H1 (cell line): Measurements from ENCODE around the gene COA3. TPM values are rescaled to one million over a fixed set of nuclear protein-coding genes. Genes with fewer than 3 reads are reported as not detected.

Experiments
- CTCF ChIA-PET: fragments of 300-600 bp; sonication (Branson Sonifier 250); formaldehyde crosslinking; loops from one replicate; lab custom pipeline; 2021; ENCODE audit not compliant: partially characterized antibody; lab: Charles Lee
- POLR2A ChIA-PET: fragments of 300-600 bp; sonication (Branson Sonifier 250); formaldehyde crosslinking; loops from one replicate; lab custom pipeline; 2021; ENCODE audit warnings: inconsistent platforms; ENCODE audit not compliant: partially characterized antibody; lab: Charles Lee
- DNase-seq, 2 experiments: peaks; one replicate each; pipeline versions ENCODE4 v3.0.0 to v3.0.0-alpha.2; 2010 to 2022; ENCODE audit warnings: low spot score in 2 of 2, low read depth in 1 of 2, mixed read lengths in 1 of 2
- FAIRE-seq: peaks from 2 replicates; lab custom pipeline; 2011; peaks lifted over from hg19 to GRCh38; lab: Jason Lieb, UNC
- H2AFZ ChIP-seq: 2 replicates; pipeline ENCODE4 v1.8.1; 2012; ENCODE audit warnings: low read length, inconsistent platforms
- H2AK5ac ChIP-seq: 2 replicates; pipeline ENCODE4 v1.6.1; 2013; ENCODE audit warnings: low read depth, low read length
- H2BK120ac ChIP-seq: replicated peaks from 2 replicates; pipeline ENCODE3; 2013; ENCODE audit warnings: low read depth, low read length, inconsistent platforms
- H2BK12ac ChIP-seq: 2 replicates; pipeline ENCODE4 v1.6.1; 2013; ENCODE audit warnings: low read depth, low read length
- H2BK15ac ChIP-seq: 2 replicates; pipeline ENCODE4 v1.6.1; 2013; ENCODE audit warnings: low read length
- H2BK20ac ChIP-seq: 2 replicates; pipeline ENCODE4 v1.6.1; 2013; ENCODE audit warnings: low read length
- H2BK5ac ChIP-seq: 2 replicates; pipeline ENCODE4 v1.6.1; 2013; ENCODE audit warnings: low read depth, low read length
- H3K14ac ChIP-seq: 2 replicates; pipeline ENCODE4 v1.6.1; 2013; ENCODE audit warnings: inconsistent platforms; ENCODE audit not compliant: insufficient read length
- H3K18ac ChIP-seq: 2 replicates; pipeline ENCODE4 v1.6.1; 2013; ENCODE audit warnings: low read length; ENCODE audit errors: extremely low read depth
- H3K23ac ChIP-seq: 2 replicates; pipeline ENCODE4 v1.6.1; 2013; ENCODE audit warnings: inconsistent platforms; ENCODE audit not compliant: insufficient read length
- H3K23me2 ChIP-seq: 2 replicates; pipeline ENCODE4 v1.6.1; 2013; ENCODE audit warnings: low read depth, low read length
- H3K27ac ChIP-seq: 2 replicates; pipeline ENCODE4 v1.6.1; 2011; ENCODE audit warnings: low read depth, low read length, inconsistent platforms
- H3K27me3 ChIP-seq, 4 experiments: replicated peaks in 1 of 4; 1 replicate in 1 of 4; 2 replicates in 3 of 4; pipeline versions ENCODE4 v1.6.1 to v1.8.1; 2011 to 2013; ENCODE audit warnings: low read length in 3 of 4, mild to moderate bottlenecking in 3 of 4, inconsistent platforms in 2 of 4, mixed read lengths in 2 of 4, moderate library complexity in 1 of 4; ENCODE audit not compliant: control insufficient read depth in 3 of 4, insufficient read depth in 3 of 4; ENCODE audit errors: extremely low read depth in 1 of 4
- H3K36me3 ChIP-seq, 4 experiments: 2 replicates each; pipeline versions ENCODE4 v1.6.1 to v1.8.1; 2011 to 2013; ENCODE audit warnings: mild to moderate bottlenecking in 4 of 4, low read length in 3 of 4, moderate library complexity in 2 of 4, control low read depth in 1 of 4, inconsistent platforms in 1 of 4; ENCODE audit not compliant: insufficient read depth in 4 of 4, control insufficient read depth in 2 of 4
- H3K4ac ChIP-seq: replicated peaks from 2 replicates; pipeline ENCODE3; 2013; ENCODE audit warnings: low read length, low read depth, mixed read lengths, inconsistent platforms; ENCODE audit not compliant: insufficient read length
- H3K4me1 ChIP-seq, 4 experiments: replicated peaks in 1 of 4; 1 replicate in 1 of 4; 2 replicates in 3 of 4; pipeline versions ENCODE4 v1.6.1 to v1.8.1; 2011 to 2013; ENCODE audit warnings: low read length in 3 of 4, inconsistent platforms in 2 of 4, mixed read lengths in 1 of 4; ENCODE audit not compliant: insufficient read depth in 4 of 4, control insufficient read depth in 3 of 4
- H3K4me2 ChIP-seq, 2 experiments: 2 replicates each; pipeline versions ENCODE4 v1.6.1 to v1.8.1; 2011 to 2013; ENCODE audit warnings: low read depth in 2 of 2, low read length in 2 of 2, control low read depth in 1 of 2, inconsistent platforms in 1 of 2, mild to moderate bottlenecking in 1 of 2; ENCODE audit not compliant: insufficient read depth in 1 of 2
- H3K4me3 ChIP-seq, 4 experiments: fragments of 200-600, 300-600 bp in 1 of 4; sonication (generic), shearing (Covaris generic), sonication (Bioruptor Twin) in 1 of 4; 2 replicates each; pipeline versions ENCODE4 v1.5.1 to v1.8.1; 2011 to 2016; ENCODE audit warnings: low read length in 4 of 4, low read depth in 3 of 4, control low read depth in 2 of 4, inconsistent platforms in 2 of 4, mild to moderate bottlenecking in 2 of 4, mixed read lengths in 1 of 4, moderate library complexity in 1 of 4; ENCODE audit not compliant: insufficient read depth in 2 of 4; ENCODE audit errors: extremely low read depth in 1 of 4
- H3K56ac ChIP-seq: replicated peaks from 2 replicates; pipeline ENCODE3; 2013; ENCODE audit warnings: low read depth, mild to moderate bottlenecking, mixed read lengths, low read length, inconsistent platforms; ENCODE audit not compliant: insufficient read length
- H3K79me1 ChIP-seq: 2 replicates; pipeline ENCODE4 v1.6.1; 2013; ENCODE audit warnings: low read depth, low read length, control low read depth
- H3K79me2 ChIP-seq, 2 experiments: 2 replicates each; pipeline versions ENCODE4 v1.6.1 to v1.8.1; 2012 to 2013; ENCODE audit warnings: low read length in 2 of 2, mild to moderate bottlenecking in 2 of 2, inconsistent platforms in 1 of 2; ENCODE audit not compliant: insufficient read depth in 2 of 2, control insufficient read depth in 1 of 2
- H3K9ac ChIP-seq, 4 experiments: replicated peaks in 1 of 4; 1 replicate in 1 of 4; 2 replicates in 3 of 4; pipeline versions ENCODE4 v1.6.1 to v1.8.1; 2011 to 2013; ENCODE audit warnings: low read depth in 3 of 4, low read length in 3 of 4, control low read depth in 2 of 4, mild to moderate bottlenecking in 2 of 4, moderate library complexity in 2 of 4, inconsistent platforms in 1 of 4; ENCODE audit errors: extremely low read depth in 1 of 4
- H3K9me3 ChIP-seq, 2 experiments: 2 replicates each; pipeline versions ENCODE4 v1.6.1 to v1.8.1; 2012 to 2013; ENCODE audit warnings: mild to moderate bottlenecking in 2 of 2, moderate library complexity in 2 of 2, control low read depth in 1 of 2, inconsistent platforms in 1 of 2, low read depth in 1 of 2, low read length in 1 of 2, mixed read lengths in 1 of 2; ENCODE audit not compliant: insufficient read depth in 2 of 2
- H4K20me1 ChIP-seq, 2 experiments: replicated peaks in 1 of 2; 2 replicates each; pipeline versions ENCODE3 to v1.8.1; 2011 to 2013; ENCODE audit warnings: inconsistent platforms in 2 of 2, low read length in 2 of 2, mild to moderate bottlenecking in 1 of 2; ENCODE audit not compliant: insufficient read depth in 2 of 2, control insufficient read depth in 1 of 2
- H4K5ac ChIP-seq: 2 replicates; pipeline ENCODE4 v1.6.1; 2013; ENCODE audit warnings: low read length, low read depth, mixed read lengths, inconsistent platforms; ENCODE audit not compliant: insufficient read length
- H4K8ac ChIP-seq: 2 replicates; pipeline ENCODE4 v1.8.0; 2013; ENCODE audit warnings: mild to moderate bottlenecking, moderate library complexity, low read length, inconsistent platforms; ENCODE audit not compliant: insufficient read depth; ENCODE audit errors: extremely low read depth
- H4K91ac ChIP-seq: replicated peaks from 2 replicates; pipeline ENCODE3; 2013; ENCODE audit warnings: low read length, mixed read lengths, inconsistent platforms; ENCODE audit not compliant: insufficient read length
- BCL11A ChIP-seq, 2 experiments: IDR thresholded peaks; one replicate each; pipeline ENCODE4 v1.6.1; 2011; ENCODE audit warnings: low read depth in 2 of 2, low read length in 2 of 2, mild to moderate bottlenecking in 2 of 2
- EP300 ChIP-seq, 2 experiments: IDR thresholded peaks; 1 replicate in 1 of 2; 2 replicates in 1 of 2; pipeline ENCODE4 v1.6.1; 2011 to 2012; ENCODE audit warnings: low read depth in 2 of 2, low read length in 2 of 2, mild to moderate bottlenecking in 2 of 2, borderline replicate concordance in 1 of 2, inconsistent platforms in 1 of 2, moderate library complexity in 1 of 2
- HDAC2 ChIP-seq, 2 experiments: fragments of 300-600 bp in 1 of 2; sonication (generic) in 1 of 2; IDR thresholded peaks; 2 replicates each; pipeline ENCODE4 v1.6.1; 2011 to 2012; ENCODE audit warnings: low read depth in 2 of 2, low read length in 2 of 2, mild to moderate bottlenecking in 2 of 2, moderate library complexity in 2 of 2, borderline replicate concordance in 1 of 2, inconsistent platforms in 1 of 2
- KDM1A ChIP-seq: fragments of 200-600, 300-600 bp; sonication (generic); IDR thresholded peaks from 2 replicates; pipeline ENCODE4 v1.7.1; 2016; ENCODE audit warnings: mild to moderate bottlenecking, low read length, borderline replicate concordance
- KDM4A ChIP-seq: IDR thresholded peaks from one replicate; pipeline ENCODE4 v1.7.1; 2012; ENCODE audit warnings: low read depth, mild to moderate bottlenecking, moderate library complexity, low read length, inconsistent platforms; ENCODE audit not compliant: severe bottlenecking
- KDM5A ChIP-seq: fragments of 200-600 bp; IDR thresholded peaks from 2 replicates; pipeline ENCODE4 v1.7.1; 2012; ENCODE audit warnings: mild to moderate bottlenecking, low read length, inconsistent platforms, mixed read lengths
- PHF8 ChIP-seq: fragments of 200-600 bp; sonication (generic); conservative IDR thresholded peaks from 2 replicates; pipeline ENCODE4 v1.7.1; 2012; ENCODE audit warnings: low read depth, mild to moderate bottlenecking, inconsistent platforms, low read length, moderate library complexity
- RXRA ChIP-seq: IDR thresholded peaks from 2 replicates; pipeline ENCODE4 v1.6.1; 2011; ENCODE audit warnings: low read depth, mild to moderate bottlenecking, low read length, moderate library complexity; ENCODE audit not compliant: insufficient read depth
- SAP30 ChIP-seq: fragments of 300-600 bp; sonication (generic); IDR thresholded peaks from 2 replicates; pipeline ENCODE4 v1.7.1; 2012; ENCODE audit warnings: low read length, moderate library complexity, mild to moderate bottlenecking, inconsistent platforms; ENCODE audit not compliant: insufficient read depth, insufficient replicate concordance
- SUZ12 ChIP-seq: fragments of 200-600 bp; sonication (generic); IDR thresholded peaks from 2 replicates; pipeline ENCODE4 v1.6.1; 2012; ENCODE audit warnings: mild to moderate bottlenecking, inconsistent platforms, low read length, moderate library complexity, mixed read lengths
- USF2 ChIP-seq: IDR thresholded peaks from 2 replicates; pipeline ENCODE4 v1.6.1; 2011; ENCODE audit warnings: low read length, improper control_type of control experiment
- WGBS, 2 experiments: shearing (Covaris generic) in 1 of 2; methylation state at CpG; one replicate each; pipeline versions ENCODE4 v1.1.6 to v1.1.7; 2013 to 2015; ENCODE audit warnings: low lambda C conversion rate in 2 of 2, mixed read lengths in 2 of 2, inconsistent platforms in 1 of 2, low coverage in 1 of 2, missing lambda C conversion rate in 1 of 2; ENCODE audit not compliant: insufficient replicate concordance in 2 of 2, insufficient coverage in 1 of 2, insufficient read length in 1 of 2; ENCODE audit errors: extremely low coverage in 1 of 2, missing lambda C conversion rate in 1 of 2; 5-methylcytosine and 5-hydroxymethylcytosine counted together
- polyA plus RNA-seq, 7 experiments: library from polyadenylated mRNA; depleted of rRNA in 3 of 7; stranded (reverse) in 5 of 7; unstranded in 2 of 7; fragments of >200 nt in 5 of 7; fragments of 200-250 nt in 2 of 7; gene quantifications; 1 replicate in 5 of 7; 2 replicates in 1 of 7; 4 replicates in 1 of 7; pipeline versions ENCODE4 v1.2.1 to v1.2.3, GENCODE V29; 2011 to 2013; ENCODE audit warnings: missing spikeins in 2 of 7, mixed read lengths in 2 of 7
- total RNA-seq: library from RNA; stranded (reverse); fragmentation: NEBNext Ultra II Directional; extraction: Animal tissue kit (Norgen Biotek cat#: 25700); gene quantifications from 2 replicates; pipeline ENCODE4 v1.2.1, GENCODE V29; 2021

COA3 gene
- total and polyA plus RNA-seq, 2 of the 8 experiments (the other 6 are each of a cell fraction or from before 2014, with no cell fraction given): 68.4 to 143 TPM

- DNase-seq: no peak
- Histone ChIP-seq H3K27ac (no peak overlapping the region), H4K20me1 (no peaks in the 10 kb centered on the region), H3K14ac (no peak overlapping the region), H3K56ac (no peak overlapping the region), H2AK5ac (no peak overlapping the region), H2BK20ac (no peak overlapping the region), H2BK12ac (no peak overlapping the region), H3K79me1 (peaks cover 5% of the 10 kb centered on the region; the same call in 1 of the 2 replicates), H3K4ac (no peak overlapping the region), H3K23me2 (peaks cover 4% of the 10 kb centered on the region), H2AFZ (no peak overlapping the region), H3K79me2 (peaks cover 0 to 8% of the 10 kb centered on the region in 2 experiments; a peak in 2 of 4 replicates), H2BK15ac (no peak overlapping the region), H3K23ac (no peak overlapping the region), H4K8ac (no peak overlapping the region), H3K27me3 (no peaks in the 10 kb centered on the region), H4K91ac (no peak overlapping the region), H3K36me3 (peaks cover 5 to 34% (median 25%) of the 10 kb centered on the region in 4 experiments), H3K4me1 (no peaks in the 10 kb centered on the region; a peak in 1 of 7 replicates), H3K9me3 (no peaks in the 10 kb centered on the region), H2BK5ac (no peak overlapping the region), H3K9ac (no peak overlapping the region), H3K4me3 (no peak overlapping the region), H2BK120ac (no peak overlapping the region), H3K18ac (no peak overlapping the region), H3K4me2 (no peak overlapping the region), H4K5ac (no peak overlapping the region)
- WGBS, 2 experiments: 96% methylated on average over 7 of the region's 7 CpGs; no CpG with 5 or more reads in 1 of the 2 experiments
- no peak for FAIRE-seq
- CTCF ChIA-PET: interaction anchor here (0.5 to 6.8 kb wide), 12 partner anchors 11 to 222 kb away, joined by 3 to 45 read pairs (median 5); partner anchors contain the start of genes AOC3, PSME3 and RPL27
- POLR2A ChIA-PET: interaction anchor here (1.2 to 6.1 kb wide), 2 partner anchors 14 to 48 kb away, joined by 3 to 69 read pairs; partner anchors contain the start of genes PSME3 and VPS25
- TF ChIP-seq SAP30 (no peak), KDM5A (no peak), BCL11A (IDR thresholded peaks at IDR 0.05; ENCODE audit: low read depth in 2 of 2, low read length in 2 of 2) (no peak), SUZ12 (no peak), HDAC2 (IDR thresholded peaks at IDR 0.05; ENCODE audit: borderline replicate concordance in 1 of 2, low read depth in 2 of 2, low read length in 2 of 2) (no peak), PHF8 (no peak), RXRA (no peak), USF2 (no peak), EP300 (IDR thresholded peaks at IDR 0.05; ENCODE audit: borderline replicate concordance in 1 of 2, low read depth in 2 of 2, low read length in 2 of 2) (no peak), KDM4A (no peak), KDM1A (no peak)
Observed at GRCh38 chr17:42821176-42821575, 22.7 kb upstream of the COA3 start.
